Kidney capillary endothelial cell (primary cell): ENCODE measurements around the gene TRAF3.

Experiments
- DNase-seq: peaks from one replicate; pipeline ENCODE4 v3.0.0-alpha.2; 2018; ENCODE audit warnings: low spot score

The TRAF3 gene

DNA sequence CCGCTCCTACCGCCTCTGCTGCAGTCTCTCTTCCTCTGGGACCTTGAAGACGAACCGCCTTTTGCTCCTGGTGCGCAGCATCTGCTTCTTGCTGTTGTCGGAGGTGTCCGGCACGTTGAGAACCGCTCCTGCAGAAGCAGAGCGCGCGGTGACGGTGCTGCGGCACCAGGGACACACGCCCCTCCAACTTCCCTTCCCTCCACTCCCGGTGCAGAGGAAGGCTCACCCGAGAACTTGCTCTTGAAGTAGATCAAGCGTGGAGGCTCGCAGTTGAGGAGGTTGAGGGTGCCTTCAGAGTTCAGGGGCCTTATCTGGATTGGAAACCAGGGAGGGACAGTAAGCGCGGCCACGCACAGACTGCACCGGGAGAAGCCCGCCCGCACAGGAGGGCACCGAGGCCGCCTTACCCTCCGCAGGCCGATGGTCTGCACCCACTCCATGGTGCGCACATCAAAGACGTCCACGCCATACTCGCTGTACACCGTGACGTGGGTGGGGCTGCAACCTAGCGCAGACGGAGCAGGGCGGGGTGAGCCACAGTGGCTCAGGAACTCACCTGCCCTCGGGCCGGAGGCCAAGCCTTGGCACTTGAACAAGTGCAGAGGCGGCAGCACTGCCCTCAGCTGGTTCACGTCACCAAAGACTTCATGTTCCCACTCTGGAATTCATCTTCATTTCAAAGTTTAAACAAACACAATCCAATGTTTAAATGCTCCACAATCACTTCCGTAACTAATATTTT lies 162.7 kb downstream of the TRAF3 start:
- no peak for DNase-seq

DNA sequence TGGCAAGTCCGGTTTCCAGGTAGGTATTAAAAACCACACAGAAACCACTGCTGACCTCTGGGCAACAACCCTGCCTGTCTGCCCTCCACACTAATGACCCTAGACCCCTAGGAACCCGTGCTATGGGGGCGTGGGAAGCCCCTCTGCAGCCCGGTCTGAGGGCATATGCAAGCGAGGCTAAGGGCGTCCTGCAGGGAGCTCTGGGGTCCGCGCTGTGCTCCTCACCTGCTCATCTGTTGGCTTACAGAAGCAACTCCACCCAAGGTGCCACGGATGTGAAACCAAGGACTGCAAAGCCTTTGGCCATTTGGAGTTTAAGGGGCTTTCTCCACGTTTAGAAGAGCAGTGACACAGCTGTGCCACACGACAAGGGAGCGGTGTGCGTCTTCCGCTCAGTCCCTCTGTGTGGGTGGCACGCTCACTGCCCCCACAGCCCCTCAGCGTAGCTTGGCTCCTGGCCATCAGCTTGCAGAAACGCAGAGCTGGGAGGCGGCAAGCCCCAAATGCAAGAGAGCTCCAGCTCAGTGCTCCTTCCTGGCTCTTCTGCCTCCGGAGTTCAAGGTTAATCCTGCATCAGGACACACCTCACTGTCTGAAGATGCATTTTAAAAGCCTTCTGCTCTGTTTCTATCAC lies 163.6 kb downstream of the TRAF3 start:
- no peak for DNase-seq

DNA sequence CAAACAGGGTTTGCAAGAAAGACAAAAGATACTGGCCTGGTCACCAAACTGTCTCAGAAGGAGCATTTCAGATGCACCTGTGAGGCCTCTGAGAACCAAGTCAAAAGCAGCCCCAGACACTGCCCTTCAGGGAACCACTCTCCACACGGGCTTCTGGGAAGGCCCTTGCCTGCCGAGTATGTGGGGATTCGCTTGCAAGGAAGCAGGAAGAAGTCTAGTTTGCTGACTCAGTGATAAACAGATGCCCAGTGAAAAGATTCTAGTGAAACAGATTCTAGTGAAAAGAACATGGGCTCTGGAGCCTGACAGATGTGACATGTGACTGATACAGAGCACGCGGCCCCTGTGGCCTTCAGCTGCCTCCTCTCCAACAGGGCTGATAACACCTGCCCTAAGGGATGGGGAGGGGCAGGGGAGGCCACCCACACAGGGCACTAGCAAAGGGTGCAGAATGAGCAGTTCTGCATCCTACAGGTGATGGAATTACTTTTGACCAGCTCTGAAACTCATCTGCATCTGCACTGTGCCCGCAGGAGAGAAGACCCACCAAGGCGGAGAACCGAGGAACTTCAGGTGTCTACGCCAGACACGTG lies 164.3 kb downstream of the TRAF3 start:
- DNase-seq, result no peak

DNA sequence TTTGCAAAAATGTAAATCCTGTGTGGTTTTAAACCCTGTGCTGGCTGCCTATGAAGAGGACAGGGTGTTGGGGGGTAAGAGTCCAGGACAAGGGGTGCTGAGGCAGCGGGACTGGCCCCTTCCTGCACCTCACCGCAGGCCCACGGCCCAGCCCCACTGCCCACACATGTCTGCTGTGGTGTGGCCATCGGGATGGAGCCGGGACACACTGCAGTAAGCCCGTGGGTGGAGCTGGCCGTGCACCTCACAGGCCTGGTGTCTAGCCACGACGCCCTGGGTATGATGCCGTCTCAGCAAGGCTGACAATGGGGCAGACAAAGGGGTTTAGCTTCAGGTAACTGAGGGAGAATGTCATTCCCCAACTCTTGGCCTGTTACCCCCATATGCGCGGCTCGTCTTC lies 164.8 kb downstream of the TRAF3 start:
- DNase-seq, result no peak

DNA sequence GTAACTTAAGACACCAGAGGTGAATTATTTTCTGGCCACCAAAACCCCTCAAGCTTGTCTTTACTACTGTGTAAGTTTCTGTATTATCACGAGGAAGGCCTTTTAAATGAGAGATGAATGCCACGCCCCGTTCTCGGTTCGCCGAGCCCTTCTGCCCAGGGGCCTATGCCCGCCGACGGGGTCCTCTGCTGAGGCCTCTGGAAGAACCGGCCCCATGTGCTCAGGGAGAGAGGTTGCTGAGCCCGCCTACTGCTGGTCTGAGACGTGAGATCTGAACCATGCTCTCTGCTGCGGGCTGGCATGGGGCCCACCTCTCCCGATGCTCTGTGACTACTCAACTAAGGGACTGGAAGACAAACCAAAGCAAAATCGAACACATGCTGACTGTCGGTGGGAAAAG lies 166.2 kb downstream of the TRAF3 start:
- no peak for DNase-seq

DNA sequence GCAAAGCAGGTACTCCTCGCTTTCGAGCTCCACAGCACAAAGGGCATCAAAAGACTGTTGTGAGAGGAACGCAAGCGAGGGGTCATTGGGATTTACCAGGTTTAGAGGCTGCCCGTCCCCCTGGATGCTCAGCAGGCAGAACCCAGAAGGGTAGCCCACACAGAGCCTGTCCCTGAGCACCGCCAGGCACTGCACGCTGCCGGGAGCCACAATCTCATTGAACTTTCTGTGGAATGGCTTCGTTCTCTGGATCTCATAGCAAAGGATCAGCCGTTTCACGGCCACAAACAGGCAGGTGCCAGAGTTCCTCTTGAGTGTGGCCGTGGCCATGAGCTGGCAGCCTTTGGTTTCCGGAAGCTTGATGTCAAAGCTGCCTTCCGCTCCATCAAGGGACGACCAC lies 166.7 kb downstream of the TRAF3 start:
- DNase-seq, result no peak

DNA sequence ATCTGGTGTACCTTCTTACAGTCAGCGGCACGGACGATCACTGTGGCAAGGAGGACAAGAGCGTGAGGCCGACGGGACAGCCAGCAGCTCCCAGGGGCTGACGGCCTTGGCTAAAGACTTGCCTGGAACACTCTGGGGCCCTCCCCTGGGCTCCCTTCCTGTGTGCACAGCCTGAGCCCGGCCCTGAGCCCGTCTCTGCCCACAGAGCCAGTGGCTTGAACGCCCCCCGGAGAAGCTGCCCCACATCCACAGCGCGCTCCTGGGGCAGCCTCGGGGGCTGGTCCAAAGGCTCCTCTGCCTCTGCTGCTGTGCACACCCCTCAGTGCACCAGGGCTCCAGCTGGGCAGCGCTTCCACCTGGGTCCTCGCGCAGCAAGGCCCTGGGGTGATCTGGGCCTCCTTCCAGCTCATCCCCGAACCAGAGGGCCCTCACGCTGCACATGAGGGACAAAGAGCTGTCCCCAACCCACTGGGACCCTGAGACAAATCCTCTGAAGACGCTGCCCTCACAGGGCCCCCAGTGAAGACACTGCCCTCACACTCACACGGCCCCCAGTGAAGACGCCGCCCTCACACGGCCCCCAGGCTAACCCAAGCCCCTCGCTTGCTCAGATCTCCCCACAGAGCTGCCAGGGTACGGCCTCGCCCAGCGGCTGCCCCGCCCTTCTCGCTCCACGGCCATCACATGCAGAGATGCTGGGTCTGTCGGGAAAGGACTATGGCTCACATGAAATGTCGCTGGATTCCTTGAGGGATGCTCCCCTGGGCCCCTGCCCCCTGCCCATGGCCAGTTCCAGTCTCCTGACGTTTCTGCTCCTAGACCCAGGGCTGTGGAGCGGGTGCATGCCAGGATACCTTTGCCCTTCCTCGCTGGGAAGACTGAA lies 167.4 kb downstream of the TRAF3 start:
- no peak for DNase-seq

DNA sequence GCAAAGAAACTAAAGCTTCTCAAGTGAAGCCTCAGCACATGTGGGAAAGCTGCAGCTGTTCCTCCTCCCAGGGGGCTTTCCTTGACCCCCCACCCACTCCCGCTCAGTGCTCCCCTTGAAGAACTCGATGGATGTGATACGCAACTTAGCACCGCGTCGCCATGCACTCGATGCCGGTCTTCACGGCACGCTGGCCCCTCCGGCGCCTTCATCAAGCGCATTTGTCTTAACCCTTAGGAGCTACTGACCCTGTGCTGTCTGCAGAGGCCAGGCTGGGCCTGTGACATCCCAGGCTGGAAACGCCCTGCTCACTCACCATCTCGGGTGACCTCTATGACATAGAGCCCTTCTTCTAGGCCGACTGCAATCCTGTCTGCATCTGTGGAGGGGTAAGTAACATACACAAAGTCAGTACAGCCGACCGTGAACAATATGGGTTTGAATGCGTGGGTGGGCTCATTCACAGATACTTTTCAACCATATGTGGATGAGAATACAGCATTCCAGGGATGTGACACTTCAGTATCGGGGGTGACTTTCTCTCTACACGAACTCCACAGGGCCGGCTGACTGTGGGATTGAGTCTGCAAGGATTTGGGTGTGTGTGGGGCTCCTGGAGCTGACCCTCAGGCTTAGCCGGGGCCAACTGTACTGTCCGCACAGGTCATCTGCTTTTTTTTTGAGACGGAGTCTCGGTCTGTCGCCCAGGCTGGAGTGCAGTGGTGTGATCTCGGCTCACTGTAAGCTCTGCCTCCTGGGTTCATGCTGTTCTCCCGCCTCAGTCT lies 168.3 kb downstream of the TRAF3 start:
- DNase-seq, result no peak

DNA sequence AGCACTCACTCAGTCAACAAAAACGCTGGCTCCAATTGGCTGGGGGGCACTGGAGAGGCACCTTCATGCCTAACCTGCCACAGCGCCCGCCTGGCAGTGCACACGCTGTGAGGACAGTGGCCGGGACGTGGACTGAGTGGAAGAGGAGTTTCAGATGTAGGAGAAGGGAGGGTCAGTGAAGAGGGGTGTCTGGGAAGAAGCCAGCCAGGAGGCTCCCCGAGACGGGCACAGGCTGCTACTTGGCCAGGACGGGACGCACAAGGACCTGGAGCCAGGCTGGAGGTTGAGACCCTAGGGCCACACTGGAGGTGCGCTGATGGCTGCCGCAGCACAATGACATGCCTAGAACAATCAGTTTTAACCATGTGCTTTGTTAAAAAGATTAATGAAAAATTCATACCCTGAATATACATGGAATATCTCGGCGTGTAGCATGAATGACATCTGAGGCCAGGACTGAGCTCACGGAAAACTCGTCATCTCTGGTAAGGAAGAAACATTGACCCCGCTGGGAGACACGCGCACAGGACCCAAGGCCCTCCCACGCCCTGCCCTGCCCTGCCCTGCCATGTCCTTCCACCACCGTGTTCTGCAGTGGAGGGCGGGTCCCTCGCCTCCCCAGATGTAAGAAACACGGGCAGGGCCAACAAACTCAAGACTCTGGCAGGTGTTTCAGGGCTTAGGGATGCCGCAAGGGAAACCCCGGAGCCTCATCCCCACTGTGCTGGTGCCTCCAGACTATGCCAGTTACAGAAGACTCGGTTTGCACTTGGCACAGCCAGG lies 170.3 kb downstream of the TRAF3 start:
- no peak for DNase-seq

DNA sequence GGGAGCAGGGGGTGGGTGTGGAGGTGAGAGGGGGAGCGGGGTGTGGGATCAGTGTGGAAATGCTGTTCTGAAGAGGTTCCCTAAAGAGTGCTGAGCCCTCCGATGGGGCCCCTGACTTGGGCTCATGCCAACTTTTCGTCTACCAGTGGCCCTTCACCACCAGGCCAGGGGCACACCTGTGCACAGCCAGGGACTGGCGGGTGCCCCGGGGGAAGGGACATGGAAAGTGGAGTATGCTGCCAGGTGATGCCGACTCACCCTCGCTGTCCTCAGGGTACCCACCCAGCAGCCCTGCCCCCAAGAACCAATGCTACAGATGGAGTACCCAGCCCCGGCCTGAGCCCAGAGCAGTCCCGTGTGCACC lies 171.4 kb downstream of the TRAF3 start:
- DNase-seq, result no peak

DNA sequence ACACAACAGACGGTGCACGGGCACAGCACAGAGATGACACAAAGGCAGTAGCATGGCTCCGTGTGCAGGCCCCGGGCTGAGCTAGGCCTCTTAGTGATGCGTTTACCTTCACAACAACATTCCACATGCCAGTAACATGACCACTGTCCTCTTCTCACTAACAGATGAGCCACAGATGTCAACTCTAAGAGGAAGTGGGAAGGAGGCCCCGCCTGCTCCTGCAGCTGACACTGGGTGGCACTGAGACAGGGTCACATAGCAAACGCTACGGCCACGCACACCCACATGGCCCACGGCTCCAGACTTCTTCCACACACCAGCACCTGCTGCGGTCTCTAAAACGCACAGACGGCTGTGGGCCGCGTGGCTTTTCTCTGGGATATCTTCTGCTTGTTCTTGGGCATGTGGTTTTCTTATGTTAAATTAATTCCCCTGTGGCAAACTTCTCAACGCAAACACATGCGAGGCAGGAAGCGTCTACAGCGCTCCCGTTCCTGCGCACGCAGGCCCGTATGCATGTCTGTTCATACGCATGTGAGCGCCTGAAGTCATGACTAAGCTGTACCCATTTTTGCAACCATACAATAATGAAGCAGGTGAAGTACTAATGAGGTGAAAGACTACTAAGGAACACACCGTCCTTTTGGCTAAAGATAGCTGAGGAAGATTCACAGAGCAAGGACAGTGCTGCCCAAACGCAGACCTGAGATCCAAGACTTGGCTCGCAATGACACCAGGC lies 172.0 kb downstream of the TRAF3 start:
- no peak for DNase-seq

DNA sequence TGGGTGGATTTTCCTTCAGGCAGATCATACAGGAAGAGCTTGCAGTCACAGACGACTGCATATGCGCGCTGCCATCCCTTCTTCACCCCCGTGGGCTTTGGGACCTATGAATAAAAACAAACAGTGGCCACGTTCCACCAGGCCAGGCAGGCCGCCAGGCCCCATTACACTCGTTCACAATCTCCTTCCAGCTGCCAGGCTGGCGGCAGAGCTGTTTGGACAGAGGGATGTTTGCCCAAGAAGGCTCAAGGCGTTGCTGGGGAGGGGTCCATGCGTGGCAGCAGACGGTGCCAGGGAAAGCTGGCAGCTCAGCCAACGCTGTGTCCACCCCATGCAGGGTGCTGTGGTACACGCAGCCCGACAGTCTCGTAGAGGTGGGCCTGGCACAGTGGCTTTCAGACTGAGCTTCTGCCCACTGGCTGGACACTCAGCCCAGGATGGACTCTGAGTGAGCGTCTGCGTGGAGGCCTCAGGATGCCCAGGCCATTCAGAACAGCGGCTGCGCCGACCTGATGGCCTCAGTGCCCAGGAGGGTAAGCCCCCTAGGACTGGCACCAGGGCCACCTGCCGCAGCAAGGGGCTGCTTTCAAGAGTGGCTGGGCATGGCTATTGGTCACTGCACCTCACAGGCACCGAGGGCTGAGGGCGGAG lies 172.7 kb downstream of the TRAF3 start:
- no peak for DNase-seq

DNA sequence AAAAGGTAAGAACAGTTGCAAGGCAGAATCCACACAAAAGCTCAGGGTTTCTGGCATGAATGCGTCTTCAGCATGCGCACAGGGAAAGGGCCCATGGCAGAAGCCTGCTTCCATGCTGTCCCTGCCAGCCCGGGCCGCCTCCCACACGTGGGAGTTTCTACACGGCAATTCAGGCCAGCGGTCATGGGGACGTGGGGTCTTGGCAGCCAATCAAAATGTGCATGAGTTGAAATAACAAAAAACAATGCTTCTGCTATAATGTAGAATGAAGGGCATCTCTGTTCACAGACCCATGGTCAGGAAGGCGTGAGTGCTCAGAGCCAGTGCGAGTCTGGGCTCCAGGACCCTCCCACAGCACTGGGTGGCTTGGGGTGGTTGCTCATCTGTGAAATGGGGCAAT lies 173.8 kb downstream of the TRAF3 start:
- DNase-seq, result no peak

DNA sequence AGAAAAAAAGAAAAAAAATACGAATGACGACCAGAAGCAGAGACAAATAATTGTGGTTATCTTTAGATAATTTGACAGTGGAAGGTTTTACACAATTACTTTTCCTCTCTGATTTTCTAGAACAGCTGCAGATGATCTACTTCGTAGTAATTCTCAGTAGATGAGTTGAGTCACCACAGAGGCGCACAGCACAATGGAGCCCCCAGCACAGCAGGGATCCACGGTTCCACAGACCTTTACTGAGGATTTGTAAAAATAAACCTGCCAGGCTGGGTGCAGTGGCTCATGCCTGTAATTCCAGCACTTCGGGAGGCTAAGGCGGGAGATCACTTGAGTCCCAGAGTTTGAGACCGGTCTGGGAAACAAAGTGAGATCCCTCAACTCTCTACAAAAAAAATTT lies 174.6 kb downstream of the TRAF3 start:
- DNase-seq, result no peak

DNA sequence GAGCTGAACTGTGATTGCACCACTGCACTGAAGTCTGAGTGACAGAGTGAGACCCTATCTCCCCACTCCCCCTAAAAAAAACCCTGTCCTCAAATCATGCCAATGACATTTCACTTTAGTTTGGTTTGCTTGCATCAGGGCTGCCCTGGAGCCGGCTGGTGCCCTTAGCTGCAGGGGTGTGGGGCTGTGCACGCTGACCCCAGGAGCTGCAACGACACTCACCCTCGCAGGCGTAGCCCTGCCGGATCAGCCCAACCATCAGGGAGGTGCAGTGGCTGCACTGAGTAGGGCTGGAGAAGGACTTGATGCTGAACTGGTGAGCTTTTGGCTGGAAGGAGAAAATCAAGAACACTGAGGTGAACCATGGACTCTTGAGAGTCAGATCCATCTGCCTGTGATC lies 175.0 kb downstream of the TRAF3 start:
- DNase-seq, result no peak

DNA sequence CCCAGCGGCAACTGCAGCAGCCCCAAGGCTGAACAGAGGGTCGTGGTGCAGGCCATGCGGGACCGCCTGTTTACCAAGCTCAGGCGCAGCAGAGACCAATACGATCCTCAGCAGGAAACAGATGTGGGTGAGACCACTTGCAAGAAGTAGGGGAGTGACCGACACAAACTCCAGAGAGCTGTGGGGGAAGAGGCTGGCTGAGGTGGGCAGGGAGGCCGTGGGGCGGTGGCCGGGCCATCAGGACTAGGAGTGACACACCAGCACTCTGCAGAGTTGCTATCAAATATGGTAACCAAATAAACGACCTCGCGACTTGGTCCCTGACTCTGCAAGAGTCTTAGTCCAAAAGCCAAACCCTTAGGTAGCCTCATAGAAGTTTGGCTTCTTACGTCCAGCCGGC lies 175.9 kb downstream of the TRAF3 start:
- no peak for DNase-seq

DNA sequence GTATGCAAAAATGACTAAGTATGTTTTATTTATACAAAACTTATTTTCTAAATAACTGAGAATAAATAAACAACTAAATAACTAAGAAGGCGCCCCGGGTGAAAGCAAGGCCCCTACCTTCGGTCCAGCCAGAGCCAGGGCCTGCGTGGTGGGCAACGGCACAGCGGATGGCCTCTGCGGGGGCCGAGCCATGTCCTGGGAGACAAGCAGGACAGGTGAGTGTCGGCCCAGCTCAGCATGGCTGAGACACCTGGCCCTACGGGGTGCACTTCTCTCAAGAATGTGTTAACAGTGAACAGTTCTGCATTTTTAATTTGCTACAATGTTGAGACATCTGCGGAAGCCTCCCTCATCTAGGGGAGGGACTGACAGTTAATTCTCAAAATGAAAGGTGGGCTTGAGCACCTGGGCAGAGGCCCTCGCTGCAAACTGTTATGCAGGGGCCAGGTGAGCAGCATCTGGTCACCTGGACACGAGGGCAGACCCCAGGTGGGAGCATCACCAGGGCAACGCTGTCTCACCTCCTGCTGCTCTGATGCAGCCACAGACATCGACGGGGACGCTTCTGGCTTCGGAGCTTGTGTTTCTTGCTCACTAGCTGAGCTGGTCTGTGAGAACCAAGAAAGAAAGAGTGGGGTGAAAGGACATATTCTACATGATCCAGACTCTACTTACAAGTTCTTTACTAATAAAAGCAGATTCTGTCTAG lies 177.0 kb downstream of the TRAF3 start:
- DNase-seq, result no peak

DNA sequence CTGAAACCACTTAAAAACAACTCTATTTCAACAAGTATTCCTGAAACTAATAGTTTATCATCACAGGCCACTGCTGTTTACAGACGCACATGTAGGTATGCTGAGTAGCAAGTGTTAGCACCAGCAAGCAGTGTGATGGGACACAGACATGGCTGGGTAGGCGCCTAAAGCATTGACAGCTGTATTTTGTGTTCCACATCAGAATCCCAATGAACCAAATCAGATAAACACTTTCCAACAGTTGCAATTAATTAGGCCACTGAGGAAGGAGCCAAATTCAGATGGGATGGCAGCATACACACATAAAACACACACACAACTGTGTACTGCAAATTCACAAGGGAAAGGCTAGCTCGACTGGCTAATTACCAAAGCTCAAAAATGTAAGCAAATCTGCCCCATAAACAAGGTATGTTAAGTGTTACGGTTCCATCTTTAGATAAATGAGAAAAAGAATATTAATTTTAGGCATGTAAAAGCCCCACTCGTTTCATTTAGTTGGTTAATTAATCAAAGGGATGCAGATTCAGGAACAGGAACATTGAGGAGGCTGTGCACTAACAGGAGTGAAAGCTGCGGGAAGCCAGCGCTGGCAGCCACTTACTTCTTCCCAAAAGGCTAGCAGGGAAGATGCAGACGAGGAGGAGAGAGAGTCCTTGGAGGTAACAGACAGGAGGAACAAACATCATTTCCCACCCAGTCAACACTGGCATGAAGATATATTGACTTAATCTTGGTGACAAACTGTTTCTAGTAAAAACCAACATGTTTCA lies 178.6 kb downstream of the TRAF3 start:
- no peak for DNase-seq
